H1 (cell line): ENCODE results near the gene ACADM. TPM values are rescaled to one million over a fixed set of nuclear protein-coding genes. Genes with fewer than 3 reads are reported as not detected.

Experiments used
- CTCF ChIA-PET: fragments of 300-600 bp; sonication (Branson Sonifier 250); formaldehyde crosslinking; loops from one replicate; lab custom pipeline; 2021; ENCODE audit not compliant: partially characterized antibody; lab: Charles Lee
- POLR2A ChIA-PET: fragments of 300-600 bp; sonication (Branson Sonifier 250); formaldehyde crosslinking; loops from one replicate; lab custom pipeline; 2021; ENCODE audit warnings: inconsistent platforms; ENCODE audit not compliant: partially characterized antibody; lab: Charles Lee
- DNase-seq, 2 experiments: peaks; one replicate each; pipeline versions ENCODE4 v3.0.0 to v3.0.0-alpha.2; 2010 to 2022; ENCODE audit warnings: low spot score in 2 of 2, low read depth in 1 of 2, mixed read lengths in 1 of 2
- FAIRE-seq: peaks from 2 replicates; lab custom pipeline; 2011; peaks lifted over from hg19 to GRCh38; lab: Jason Lieb, UNC
- H2AFZ ChIP-seq: 2 replicates; pipeline ENCODE4 v1.8.1; 2012; ENCODE audit warnings: low read length, inconsistent platforms
- H2AK5ac ChIP-seq: 2 replicates; pipeline ENCODE4 v1.6.1; 2013; ENCODE audit warnings: low read depth, low read length
- H2BK120ac ChIP-seq: replicated peaks from 2 replicates; pipeline ENCODE3; 2013; ENCODE audit warnings: low read depth, low read length, inconsistent platforms
- H2BK12ac ChIP-seq: 2 replicates; pipeline ENCODE4 v1.6.1; 2013; ENCODE audit warnings: low read depth, low read length
- H2BK15ac ChIP-seq: 2 replicates; pipeline ENCODE4 v1.6.1; 2013; ENCODE audit warnings: low read length
- H2BK20ac ChIP-seq: 2 replicates; pipeline ENCODE4 v1.6.1; 2013; ENCODE audit warnings: low read length
- H2BK5ac ChIP-seq: 2 replicates; pipeline ENCODE4 v1.6.1; 2013; ENCODE audit warnings: low read depth, low read length
- H3K14ac ChIP-seq: 2 replicates; pipeline ENCODE4 v1.6.1; 2013; ENCODE audit warnings: inconsistent platforms; ENCODE audit not compliant: insufficient read length
- H3K18ac ChIP-seq: 2 replicates; pipeline ENCODE4 v1.6.1; 2013; ENCODE audit warnings: low read length; ENCODE audit errors: extremely low read depth
- H3K23ac ChIP-seq: 2 replicates; pipeline ENCODE4 v1.6.1; 2013; ENCODE audit warnings: inconsistent platforms; ENCODE audit not compliant: insufficient read length
- H3K23me2 ChIP-seq: 2 replicates; pipeline ENCODE4 v1.6.1; 2013; ENCODE audit warnings: low read depth, low read length
- H3K27ac ChIP-seq: 2 replicates; pipeline ENCODE4 v1.6.1; 2011; ENCODE audit warnings: low read depth, low read length, inconsistent platforms
- H3K27me3 ChIP-seq, 4 experiments: replicated peaks in 1 of 4; 1 replicate in 1 of 4; 2 replicates in 3 of 4; pipeline versions ENCODE4 v1.6.1 to v1.8.1; 2011 to 2013; ENCODE audit warnings: low read length in 3 of 4, mild to moderate bottlenecking in 3 of 4, inconsistent platforms in 2 of 4, mixed read lengths in 2 of 4, moderate library complexity in 1 of 4; ENCODE audit not compliant: control insufficient read depth in 3 of 4, insufficient read depth in 3 of 4; ENCODE audit errors: extremely low read depth in 1 of 4
- H3K36me3 ChIP-seq, 4 experiments: 2 replicates each; pipeline versions ENCODE4 v1.6.1 to v1.8.1; 2011 to 2013; ENCODE audit warnings: mild to moderate bottlenecking in 4 of 4, low read length in 3 of 4, moderate library complexity in 2 of 4, control low read depth in 1 of 4, inconsistent platforms in 1 of 4; ENCODE audit not compliant: insufficient read depth in 4 of 4, control insufficient read depth in 2 of 4
- H3K4ac ChIP-seq: replicated peaks from 2 replicates; pipeline ENCODE3; 2013; ENCODE audit warnings: low read length, low read depth, mixed read lengths, inconsistent platforms; ENCODE audit not compliant: insufficient read length
- H3K4me1 ChIP-seq, 4 experiments: replicated peaks in 1 of 4; 1 replicate in 1 of 4; 2 replicates in 3 of 4; pipeline versions ENCODE4 v1.6.1 to v1.8.1; 2011 to 2013; ENCODE audit warnings: low read length in 3 of 4, inconsistent platforms in 2 of 4, mixed read lengths in 1 of 4; ENCODE audit not compliant: insufficient read depth in 4 of 4, control insufficient read depth in 3 of 4
- H3K4me2 ChIP-seq, 2 experiments: 2 replicates each; pipeline versions ENCODE4 v1.6.1 to v1.8.1; 2011 to 2013; ENCODE audit warnings: low read depth in 2 of 2, low read length in 2 of 2, control low read depth in 1 of 2, inconsistent platforms in 1 of 2, mild to moderate bottlenecking in 1 of 2; ENCODE audit not compliant: insufficient read depth in 1 of 2
- H3K4me3 ChIP-seq, 4 experiments: fragments of 200-600, 300-600 bp in 1 of 4; sonication (generic), shearing (Covaris generic), sonication (Bioruptor Twin) in 1 of 4; 2 replicates each; pipeline versions ENCODE4 v1.5.1 to v1.8.1; 2011 to 2016; ENCODE audit warnings: low read length in 4 of 4, low read depth in 3 of 4, control low read depth in 2 of 4, inconsistent platforms in 2 of 4, mild to moderate bottlenecking in 2 of 4, mixed read lengths in 1 of 4, moderate library complexity in 1 of 4; ENCODE audit not compliant: insufficient read depth in 2 of 4; ENCODE audit errors: extremely low read depth in 1 of 4
- H3K56ac ChIP-seq: replicated peaks from 2 replicates; pipeline ENCODE3; 2013; ENCODE audit warnings: low read depth, mild to moderate bottlenecking, mixed read lengths, low read length, inconsistent platforms; ENCODE audit not compliant: insufficient read length
- H3K79me1 ChIP-seq: 2 replicates; pipeline ENCODE4 v1.6.1; 2013; ENCODE audit warnings: low read depth, low read length, control low read depth
- H3K79me2 ChIP-seq, 2 experiments: 2 replicates each; pipeline versions ENCODE4 v1.6.1 to v1.8.1; 2012 to 2013; ENCODE audit warnings: low read length in 2 of 2, mild to moderate bottlenecking in 2 of 2, inconsistent platforms in 1 of 2; ENCODE audit not compliant: insufficient read depth in 2 of 2, control insufficient read depth in 1 of 2
- H3K9ac ChIP-seq, 4 experiments: replicated peaks in 1 of 4; 1 replicate in 1 of 4; 2 replicates in 3 of 4; pipeline versions ENCODE4 v1.6.1 to v1.8.1; 2011 to 2013; ENCODE audit warnings: low read depth in 3 of 4, low read length in 3 of 4, control low read depth in 2 of 4, mild to moderate bottlenecking in 2 of 4, moderate library complexity in 2 of 4, inconsistent platforms in 1 of 4; ENCODE audit errors: extremely low read depth in 1 of 4
- H3K9me3 ChIP-seq, 2 experiments: 2 replicates each; pipeline versions ENCODE4 v1.6.1 to v1.8.1; 2012 to 2013; ENCODE audit warnings: mild to moderate bottlenecking in 2 of 2, moderate library complexity in 2 of 2, control low read depth in 1 of 2, inconsistent platforms in 1 of 2, low read depth in 1 of 2, low read length in 1 of 2, mixed read lengths in 1 of 2; ENCODE audit not compliant: insufficient read depth in 2 of 2
- H4K20me1 ChIP-seq, 2 experiments: replicated peaks in 1 of 2; 2 replicates each; pipeline versions ENCODE3 to v1.8.1; 2011 to 2013; ENCODE audit warnings: inconsistent platforms in 2 of 2, low read length in 2 of 2, mild to moderate bottlenecking in 1 of 2; ENCODE audit not compliant: insufficient read depth in 2 of 2, control insufficient read depth in 1 of 2
- H4K5ac ChIP-seq: 2 replicates; pipeline ENCODE4 v1.6.1; 2013; ENCODE audit warnings: low read length, low read depth, mixed read lengths, inconsistent platforms; ENCODE audit not compliant: insufficient read length
- H4K8ac ChIP-seq: 2 replicates; pipeline ENCODE4 v1.8.0; 2013; ENCODE audit warnings: mild to moderate bottlenecking, moderate library complexity, low read length, inconsistent platforms; ENCODE audit not compliant: insufficient read depth; ENCODE audit errors: extremely low read depth
- H4K91ac ChIP-seq: replicated peaks from 2 replicates; pipeline ENCODE3; 2013; ENCODE audit warnings: low read length, mixed read lengths, inconsistent platforms; ENCODE audit not compliant: insufficient read length
- WGBS, 2 experiments: shearing (Covaris generic) in 1 of 2; methylation state at CpG; one replicate each; pipeline versions ENCODE4 v1.1.6 to v1.1.7; 2013 to 2015; ENCODE audit warnings: low lambda C conversion rate in 2 of 2, mixed read lengths in 2 of 2, inconsistent platforms in 1 of 2, low coverage in 1 of 2, missing lambda C conversion rate in 1 of 2; ENCODE audit not compliant: insufficient replicate concordance in 2 of 2, insufficient coverage in 1 of 2, insufficient read length in 1 of 2; ENCODE audit errors: extremely low coverage in 1 of 2, missing lambda C conversion rate in 1 of 2; 5-methylcytosine and 5-hydroxymethylcytosine counted together
- polyA plus RNA-seq, 7 experiments: library from polyadenylated mRNA; depleted of rRNA in 3 of 7; stranded (reverse) in 5 of 7; unstranded in 2 of 7; fragments of >200 nt in 5 of 7; fragments of 200-250 nt in 2 of 7; gene quantifications; 1 replicate in 5 of 7; 2 replicates in 1 of 7; 4 replicates in 1 of 7; pipeline versions ENCODE4 v1.2.1 to v1.2.3, GENCODE V29; 2011 to 2013; ENCODE audit warnings: missing spikeins in 2 of 7, mixed read lengths in 2 of 7
- total RNA-seq: library from RNA; stranded (reverse); fragmentation: NEBNext Ultra II Directional; extraction: Animal tissue kit (Norgen Biotek cat#: 25700); gene quantifications from 2 replicates; pipeline ENCODE4 v1.2.1, GENCODE V29; 2021

ACADM gene
- total and polyA plus RNA-seq, 2 of the 8 experiments (the other 6 are each of a cell fraction or from before 2014, with no cell fraction given) = 14.3 to 40.0 TPM

GRCh38 chr1:75696000-75696399 lies 28.5 kb upstream of the ACADM start:
- H3K4me1 ChIP-seq = no peaks in the 10 kb centered on the region
- CTCF ChIA-PET = no interaction called here
- no peak overlapping the region for H2BK120ac ChIP-seq
- H3K27me3 ChIP-seq = no peaks in the 10 kb centered on the region
- H2BK20ac ChIP-seq = no peak overlapping the region
- no peak overlapping the region for H3K4me2 ChIP-seq
- POLR2A ChIA-PET = no interaction called here
- H4K5ac ChIP-seq = no peak overlapping the region
- no peak overlapping the region for H4K8ac ChIP-seq
- no peak overlapping the region for H2AFZ ChIP-seq
- no peak overlapping the region for H3K9ac ChIP-seq
- H3K79me1 ChIP-seq = no peaks in the 10 kb centered on the region
- FAIRE-seq (no peak), DNase-seq (no peak)
- H3K4me3 ChIP-seq = no peak overlapping the region
- H2BK15ac ChIP-seq = no peak overlapping the region
- H3K23ac ChIP-seq = no peak overlapping the region
- no peak overlapping the region for H2BK12ac ChIP-seq
- H2AK5ac ChIP-seq = no peak overlapping the region
- H4K20me1 ChIP-seq = no peaks in the 10 kb centered on the region
- H2BK5ac ChIP-seq = no peak overlapping the region
- no peak overlapping the region for H3K4ac ChIP-seq
- no peak overlapping the region for H3K14ac ChIP-seq
- no peak overlapping the region for H3K18ac ChIP-seq
- H4K91ac ChIP-seq = no peak overlapping the region
- H3K9me3 ChIP-seq = peaks cover 0 to 3% of the 10 kb centered on the region in 2 experiments; a peak in 1 of 4 replicates
- H3K36me3 ChIP-seq = no peaks in the 10 kb centered on the region
- H3K27ac ChIP-seq = no peak overlapping the region
- H3K79me2 ChIP-seq = no peaks in the 10 kb centered on the region
- no peak overlapping the region for H3K56ac ChIP-seq
- H3K23me2 ChIP-seq = no peaks in the 10 kb centered on the region
- WGBS, 2 experiments = 86% methylated on average over 3 of the region's 3 CpGs; no CpG with 5 or more reads in 1 of the 2 experiments
